Endometrial microvascular endothelial cells (primary cell): ENCODE results near the gene LYPD8. TPM values are rescaled to one million over a fixed set of nuclear protein-coding genes. Genes with fewer than 3 reads are reported as not detected.

Experiments used
- in situ Hi-C: cut with HindIII; loops from 2 replicates; pipeline ENCODE4 v1.10.0; 2017; ENCODE audit warnings: low sequenced_read_pairs, low pct_unique_long_range_greater_than_20kb; ENCODE audit errors: inconsistent ontology term
- total RNA-seq: library from RNA; depleted of rRNA; stranded (reverse); fragments of >200 nt; gene quantifications from one replicate; pipeline ENCODE4 v1.2.3, GENCODE V29; 2015; ENCODE audit errors: inconsistent ontology term

LYPD8 gene
- total RNA-seq, 1 donor from 2014 or later: not detected

DNA sequence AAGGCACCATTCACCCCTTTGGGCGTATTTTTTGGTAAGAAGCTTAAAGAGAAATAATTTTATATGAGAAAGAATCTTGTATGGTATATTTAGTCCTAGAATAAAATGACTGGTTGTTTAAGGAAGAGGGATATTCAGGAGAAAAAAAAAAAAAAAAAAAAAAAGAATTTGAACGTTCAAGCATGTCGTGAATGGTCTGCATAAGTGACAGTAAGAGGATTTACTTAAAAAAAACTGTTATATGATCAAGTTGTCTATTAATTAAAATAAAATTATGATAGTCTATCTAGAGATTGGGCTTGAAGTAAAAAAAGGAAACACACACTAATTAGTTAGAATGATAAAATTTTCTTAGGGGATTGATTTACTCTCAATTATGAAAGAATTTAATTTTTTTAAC lies 41.3 kb downstream of the LYPD8 start:
- in situ Hi-C loops: no loop called here

DNA sequence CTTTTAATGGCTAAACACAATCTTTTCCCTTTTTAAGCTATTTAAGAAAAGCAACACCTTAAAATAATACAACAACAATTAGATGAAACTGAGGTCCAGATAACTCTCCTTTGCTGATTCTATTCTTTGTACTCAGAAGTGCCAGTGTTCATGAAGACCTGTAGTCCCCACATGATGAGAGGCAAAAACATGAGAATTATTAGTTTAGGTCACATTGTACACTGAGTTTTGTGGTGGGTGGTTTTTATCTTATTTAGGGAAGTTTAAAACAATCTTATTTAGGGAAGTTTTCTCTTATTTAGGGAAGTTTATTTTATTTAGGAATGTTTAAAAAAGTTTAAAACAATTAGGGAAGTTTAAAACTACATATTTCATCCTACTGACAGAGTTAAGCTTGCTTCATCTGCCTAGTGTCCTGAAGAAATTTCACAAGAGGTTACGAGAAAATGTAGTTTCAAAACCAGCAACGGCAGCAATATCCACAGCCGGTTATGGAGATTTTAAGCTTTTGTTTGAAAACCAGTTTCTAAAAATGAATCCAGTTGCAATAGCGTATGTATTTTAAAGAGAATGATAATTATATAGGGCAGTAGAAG lies 45.2 kb downstream of the LYPD8 start:
- in situ Hi-C loops: no loop called here

DNA sequence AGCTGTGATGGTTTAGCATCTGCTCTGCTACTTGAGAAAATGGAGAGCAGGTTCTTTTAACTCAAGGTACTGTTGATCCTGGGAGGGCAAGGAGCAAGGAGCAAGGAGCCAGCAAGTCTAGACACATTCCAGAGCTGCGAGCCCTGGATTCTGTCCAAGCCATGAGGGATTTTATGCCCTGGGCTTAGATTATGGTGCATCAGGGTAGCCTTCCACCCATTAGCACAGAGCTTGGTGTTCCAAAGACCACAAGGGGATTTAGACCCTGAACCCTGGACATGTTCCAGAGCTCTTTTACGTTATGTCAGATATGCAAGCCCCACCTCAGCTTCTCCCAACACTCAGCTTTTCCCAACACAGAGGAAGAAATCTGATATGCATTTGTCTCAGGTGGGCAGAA lies 51.0 kb downstream of the LYPD8 start:
- in situ Hi-C loops: no loop called here

DNA sequence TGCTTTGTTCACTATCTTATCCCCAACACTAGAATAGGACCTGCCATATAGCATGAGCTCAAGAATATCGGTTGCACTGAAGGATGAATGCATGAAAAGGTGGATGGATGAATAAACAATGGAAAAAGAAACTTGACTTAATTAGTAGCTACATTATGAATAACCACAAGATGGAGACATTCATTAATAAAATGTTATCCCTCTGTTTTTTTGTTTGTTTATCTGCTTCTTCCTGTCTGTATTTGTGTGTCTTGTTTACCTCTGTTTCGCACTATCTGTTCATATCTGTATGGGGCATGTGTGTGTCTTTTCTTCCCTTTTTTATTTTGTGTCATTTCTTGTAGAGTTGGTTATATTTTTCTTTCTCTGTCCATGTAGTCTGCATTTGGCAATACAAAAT lies 51.9 kb downstream of the LYPD8 start:
- in situ Hi-C loops: no loop called here

DNA sequence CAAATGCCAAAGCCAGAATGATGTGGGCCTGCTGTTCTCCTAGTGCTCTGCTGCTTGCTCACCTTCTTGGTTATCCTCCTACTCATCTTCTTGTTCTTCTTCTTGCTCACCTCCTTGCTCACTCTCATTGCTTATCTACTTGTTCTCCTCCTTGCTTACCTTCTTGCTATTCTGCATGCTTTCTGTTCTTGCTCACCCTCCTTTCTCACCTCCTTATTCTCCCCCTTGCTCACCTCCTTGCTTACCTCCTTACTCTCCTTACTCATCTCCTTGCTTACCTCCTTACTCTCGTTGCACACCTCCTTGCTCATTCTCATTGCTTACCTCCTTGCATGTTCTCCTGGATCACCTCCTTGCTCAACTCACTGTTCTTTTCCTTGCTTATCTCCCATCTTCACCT lies 52.8 kb downstream of the LYPD8 start, which contains the start of gene OR14I1:
TSS of gene OR14I1 (minus strand) at position 53 of the 400 bp plus-strand sequence.
- in situ Hi-C loops: no loop called here

DNA sequence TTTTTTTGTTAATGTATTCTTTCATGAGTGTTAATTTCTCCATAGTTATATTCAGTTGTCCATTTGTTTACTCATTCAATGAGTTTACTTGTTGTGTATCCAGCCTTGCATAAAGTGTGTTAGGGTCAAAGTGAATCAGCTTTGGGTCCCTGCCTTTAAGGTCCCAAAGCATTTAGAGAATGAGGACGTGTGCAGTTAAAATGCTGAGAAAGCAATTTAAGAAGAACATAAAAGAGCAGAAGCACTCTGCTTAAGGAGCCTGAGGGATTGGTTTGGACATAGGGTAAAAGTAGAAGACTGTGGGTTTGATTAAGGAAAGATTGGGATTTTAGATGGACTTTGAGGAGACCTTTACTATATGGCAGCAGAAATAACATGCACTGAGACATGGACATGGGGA lies 56.5 kb downstream of the LYPD8 start:
- in situ Hi-C loops: no loop called here

DNA sequence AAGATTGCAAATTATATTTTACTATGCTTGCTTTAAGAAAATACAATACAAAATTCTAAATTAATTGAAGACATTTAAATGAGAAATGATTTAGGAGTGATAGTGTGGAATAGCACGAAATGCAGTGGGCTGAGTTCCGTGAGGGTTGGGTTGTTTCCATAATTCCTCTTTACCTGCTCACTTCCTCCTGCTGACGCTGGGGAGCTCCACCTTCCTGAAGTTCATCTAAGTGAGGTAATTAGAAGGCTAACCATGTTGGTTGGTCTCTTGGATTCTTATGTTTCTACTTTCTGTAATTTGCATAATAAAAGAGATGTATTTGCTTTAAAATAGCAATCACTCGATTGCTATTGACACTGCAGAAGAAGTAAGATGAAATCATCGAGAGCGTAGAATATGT lies 57.7 kb downstream of the LYPD8 start:
- in situ Hi-C loops: no loop called here

DNA sequence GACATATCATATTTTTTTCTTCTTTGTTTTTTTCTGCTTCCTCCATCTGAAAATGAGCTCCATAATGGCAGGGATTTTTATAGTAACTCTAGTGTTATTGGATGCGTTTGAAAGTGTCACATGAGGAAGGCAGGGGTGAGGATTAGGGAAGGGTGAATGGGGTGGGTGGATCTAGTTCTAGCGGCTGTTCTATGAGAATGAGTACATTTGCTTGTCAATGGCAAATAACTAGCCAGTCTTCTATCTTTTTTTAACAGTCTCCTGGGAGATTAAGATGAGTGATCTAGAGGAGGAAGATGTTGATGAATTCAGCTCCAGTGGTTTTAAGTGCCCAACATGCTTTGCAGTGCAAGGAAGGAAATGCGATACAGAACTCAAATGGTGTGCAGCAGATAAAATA lies 58.8 kb downstream of the LYPD8 start:
- in situ Hi-C loops: no loop called here

DNA sequence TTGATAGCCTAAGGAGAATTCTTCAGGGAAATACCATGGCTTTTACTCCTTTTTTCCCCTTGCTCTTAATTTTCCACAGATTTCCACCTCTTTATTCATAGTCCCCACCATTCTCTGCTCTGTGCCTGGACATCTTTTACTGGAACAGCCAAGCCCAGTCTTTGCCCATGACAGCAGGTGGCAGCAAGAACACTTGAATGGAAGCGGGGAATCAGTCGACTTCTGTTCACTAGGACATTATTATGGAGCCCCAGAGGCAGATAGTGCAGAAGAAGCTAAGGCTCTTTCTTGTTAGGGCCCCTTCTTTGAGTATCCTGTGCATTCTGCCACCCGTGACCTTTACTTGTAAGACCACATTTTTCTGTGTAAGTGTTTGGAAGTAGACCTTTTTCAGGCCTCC lies 59.3 kb downstream of the LYPD8 start:
- in situ Hi-C loops: no loop called here

DNA sequence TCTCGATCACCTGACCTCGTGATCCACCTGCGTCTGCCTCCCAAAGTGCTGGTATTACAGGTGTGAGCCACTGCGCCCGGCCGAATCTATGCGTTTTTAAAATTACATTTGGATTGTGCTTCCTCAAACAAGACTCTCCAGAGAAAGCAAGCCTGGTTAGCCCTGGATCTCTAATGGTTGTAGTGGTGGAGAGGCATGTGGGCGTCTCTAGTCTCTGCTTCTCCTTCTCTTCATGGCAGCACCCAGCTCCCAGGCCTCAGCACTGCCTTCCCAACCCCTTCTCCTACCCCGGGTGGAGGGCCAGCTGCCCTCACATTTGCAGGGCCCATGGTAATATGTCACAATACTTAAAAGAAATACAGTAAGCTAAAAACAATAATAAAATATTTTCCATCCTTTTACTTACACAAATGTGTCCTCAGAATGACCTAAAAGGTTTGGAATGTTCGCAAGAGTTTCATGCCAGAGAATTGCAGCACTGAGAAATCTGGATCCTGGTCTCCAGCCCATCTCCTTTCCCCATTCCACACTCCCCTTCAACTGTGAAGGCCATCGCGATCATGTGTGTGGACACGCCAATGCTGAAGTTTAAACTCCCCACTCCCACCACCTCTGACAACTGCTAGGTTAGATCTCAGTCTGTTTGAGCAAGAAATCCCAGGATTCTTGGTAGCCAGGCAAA lies 60.0 kb downstream of the LYPD8 start:
- in situ Hi-C loops: no loop called here

DNA sequence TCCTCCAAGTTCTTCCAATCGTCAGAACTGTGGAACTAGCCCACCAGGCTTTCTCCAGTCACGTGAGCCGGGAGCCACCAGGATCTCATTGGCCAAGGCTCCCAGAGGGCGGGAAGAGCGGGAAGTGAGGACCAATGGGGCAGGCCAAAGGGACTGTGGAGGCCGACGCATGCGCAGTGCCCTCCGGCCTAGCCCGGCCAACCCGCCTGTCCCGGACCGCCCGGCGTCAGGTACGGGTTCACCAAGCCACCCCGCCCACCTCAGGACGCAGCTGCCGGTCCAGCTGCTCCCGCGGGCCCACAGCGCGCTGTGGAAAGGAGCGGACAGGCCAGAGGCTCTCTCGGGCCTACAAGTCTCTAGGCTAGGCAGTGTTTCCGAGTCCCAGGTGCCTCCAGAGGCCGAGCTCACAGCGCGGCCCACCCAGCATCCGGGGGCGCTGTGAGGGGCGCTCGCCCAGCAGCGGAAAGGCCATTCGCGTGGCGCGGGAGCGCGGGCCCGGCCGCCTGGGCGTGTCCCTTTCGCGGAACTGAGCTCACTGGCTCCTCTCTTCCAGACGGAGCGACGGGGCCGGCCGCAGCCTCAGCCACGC lies 63.9 kb downstream of the LYPD8 start:
- in situ Hi-C loops: no loop called here

Other genes with a start within 250 kb of the LYPD8 start
- gene OR2G6, start 247.7 kb downstream of the LYPD8 start, total RNA-seq: not detected
- not detected for gene OR2T29, start 193.0 kb downstream of the LYPD8 start, total RNA-seq
- gene OR2T34, start 181.0 kb downstream of the LYPD8 start, total RNA-seq: not detected
- gene OR2T10, start 158.1 kb downstream of the LYPD8 start, total RNA-seq: not detected
- gene OR2T11, start 120.7 kb downstream of the LYPD8 start, total RNA-seq: not detected
- gene OR2T35, start 110.5 kb downstream of the LYPD8 start, total RNA-seq: not detected
- gene OR2T27, start 100.2 kb downstream of the LYPD8 start, total RNA-seq: not detected
- gene OR14I1, start 53.0 kb downstream of the LYPD8 start, total RNA-seq: not detected
- 23.0 TPM for gene SH3BP5L, start 70.2 kb upstream of the LYPD8 start, total RNA-seq
- gene ZNF672, start 82.5 kb upstream of the LYPD8 start, total RNA-seq: 29.5 TPM
- gene ZNF692, start 103.3 kb upstream of the LYPD8 start, total RNA-seq: 43.8 TPM
- gene PGBD2, start 150.5 kb upstream of the LYPD8 start, total RNA-seq: 2.9 TPM